H4 (cell line): ENCODE results near the gene SSR4. TPM values are rescaled to one million over a fixed set of nuclear protein-coding genes. Genes with fewer than 3 reads are reported as not detected.

Experiments used
- DNase-seq: peaks from one replicate; pipeline ENCODE4 v3.0.0-alpha.2; 2015; ENCODE audit warnings: low spot score
- total RNA-seq: library from RNA; depleted of rRNA; stranded (reverse); fragments of >200 nt; shearing (Covaris generic); gene quantifications from 2 replicates; pipeline ENCODE4 v1.2.3, GENCODE V29; 2014

SSR4 gene
- total RNA-seq, 1 experiment from 2014 or later = 254 TPM

DNA sequence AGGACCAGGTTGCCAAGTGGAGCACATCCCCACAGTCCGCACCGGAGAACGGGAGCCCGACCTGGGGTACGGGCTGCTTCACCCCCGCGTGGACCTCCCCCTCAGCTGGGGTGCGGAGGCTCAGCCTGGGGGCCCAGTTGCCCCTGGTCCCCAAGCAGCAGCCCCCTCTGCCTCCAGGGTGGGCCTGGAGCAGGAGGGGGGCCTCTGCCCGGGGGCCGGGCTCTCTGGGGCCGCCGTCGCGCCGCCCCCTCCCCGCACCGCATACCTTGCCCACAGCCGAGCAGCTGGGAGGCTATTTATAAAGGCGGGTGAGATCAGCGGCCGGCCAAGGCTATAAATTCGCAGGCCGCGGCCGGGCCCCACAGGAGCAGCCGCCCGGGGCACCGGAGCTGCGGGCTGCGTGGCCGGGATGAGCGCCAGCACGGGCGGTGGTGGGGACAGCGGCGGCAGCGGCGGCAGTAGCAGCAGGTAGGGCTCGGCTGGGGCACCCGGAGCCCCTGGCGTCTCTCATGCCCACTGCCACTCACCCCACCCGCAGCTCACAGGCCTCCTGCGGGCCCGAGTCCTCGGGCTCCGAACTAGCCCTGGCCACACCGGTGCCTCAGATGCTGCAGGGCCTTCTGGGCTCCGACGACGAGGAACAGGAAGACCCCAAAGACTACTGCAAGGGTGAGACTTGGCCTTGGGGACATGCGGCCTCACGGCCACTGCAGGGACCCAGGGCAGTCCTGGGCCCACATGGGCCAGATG is 13.6 kb upstream of the SSR4 start, which contains the start of gene SRPK3:
TSS of gene SRPK3 (plus strand) at position 364 of the 750 bp plus-strand sequence. CDS start at position 410, 46 bp downstream.
- no peak for DNase-seq

DNA sequence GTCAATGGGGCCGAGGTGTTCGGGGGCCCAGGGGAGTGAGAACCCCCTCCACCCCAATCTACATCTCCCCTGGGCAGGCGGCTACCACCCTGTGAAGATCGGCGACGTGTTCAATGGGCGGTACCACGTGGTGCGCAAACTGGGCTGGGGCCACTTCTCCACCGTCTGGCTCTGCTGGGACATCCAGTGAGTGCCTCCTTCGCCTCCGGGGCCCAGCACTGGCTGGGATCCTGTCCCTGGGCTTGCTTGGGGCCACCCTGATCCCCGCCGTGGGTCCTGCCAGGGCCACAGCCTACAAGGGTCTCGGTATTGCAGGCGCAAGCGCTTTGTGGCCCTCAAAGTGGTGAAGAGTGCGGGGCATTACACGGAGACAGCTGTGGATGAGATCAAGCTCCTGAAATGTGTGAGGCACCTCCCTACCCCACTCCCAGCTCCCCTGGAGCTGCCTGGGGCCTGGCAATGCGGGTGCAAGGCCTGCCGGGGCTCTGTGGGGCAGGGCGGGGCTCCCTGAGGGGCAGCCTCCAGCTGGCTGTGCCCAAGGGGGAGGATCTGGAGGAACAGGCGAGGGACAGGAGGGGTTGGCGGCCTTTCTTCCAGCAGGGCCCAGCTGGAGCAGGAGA is 12.9 kb upstream of the SSR4 start:
- DNase-seq = no peak

DNA sequence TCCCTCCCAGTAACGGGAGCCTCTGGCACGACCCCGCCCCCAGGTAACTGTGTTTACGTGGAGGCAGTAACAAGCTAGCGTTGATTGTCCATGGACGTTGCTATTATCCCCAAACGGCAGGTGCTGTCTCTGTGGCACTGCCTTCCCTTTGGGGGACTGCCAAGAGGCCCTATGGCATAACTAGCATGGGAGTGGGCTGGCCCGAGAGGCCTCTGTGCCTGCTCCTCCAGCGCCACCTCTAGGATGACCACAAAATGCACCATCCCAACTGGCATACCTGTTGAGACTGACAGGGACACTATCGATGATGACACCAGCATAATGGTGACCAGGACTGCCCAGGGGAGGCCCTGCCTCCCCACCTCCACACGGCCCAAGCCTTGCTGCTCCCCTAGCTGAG is 12.2 kb upstream of the SSR4 start:
- no peak for DNase-seq

DNA sequence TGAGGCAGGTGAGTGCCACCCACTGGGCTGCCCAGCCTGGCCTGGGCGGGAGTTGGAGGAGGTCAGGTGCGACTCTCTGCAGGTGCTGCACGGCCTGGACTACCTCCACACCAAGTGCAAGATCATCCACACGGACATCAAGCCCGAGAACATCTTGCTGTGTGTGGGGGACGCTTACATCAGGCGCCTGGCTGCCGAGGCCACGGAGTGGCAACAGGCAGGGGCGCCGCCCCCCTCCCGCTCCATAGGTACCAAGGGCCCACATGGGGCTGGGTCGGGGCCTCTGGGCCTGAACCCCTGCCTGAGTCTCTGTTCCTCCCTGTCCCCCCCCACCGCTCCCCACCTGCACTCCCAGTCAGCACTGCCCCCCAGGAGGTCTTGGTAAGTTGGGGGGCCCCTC is 11.6 kb upstream of the SSR4 start:
- DNase-seq = no peak

DNA sequence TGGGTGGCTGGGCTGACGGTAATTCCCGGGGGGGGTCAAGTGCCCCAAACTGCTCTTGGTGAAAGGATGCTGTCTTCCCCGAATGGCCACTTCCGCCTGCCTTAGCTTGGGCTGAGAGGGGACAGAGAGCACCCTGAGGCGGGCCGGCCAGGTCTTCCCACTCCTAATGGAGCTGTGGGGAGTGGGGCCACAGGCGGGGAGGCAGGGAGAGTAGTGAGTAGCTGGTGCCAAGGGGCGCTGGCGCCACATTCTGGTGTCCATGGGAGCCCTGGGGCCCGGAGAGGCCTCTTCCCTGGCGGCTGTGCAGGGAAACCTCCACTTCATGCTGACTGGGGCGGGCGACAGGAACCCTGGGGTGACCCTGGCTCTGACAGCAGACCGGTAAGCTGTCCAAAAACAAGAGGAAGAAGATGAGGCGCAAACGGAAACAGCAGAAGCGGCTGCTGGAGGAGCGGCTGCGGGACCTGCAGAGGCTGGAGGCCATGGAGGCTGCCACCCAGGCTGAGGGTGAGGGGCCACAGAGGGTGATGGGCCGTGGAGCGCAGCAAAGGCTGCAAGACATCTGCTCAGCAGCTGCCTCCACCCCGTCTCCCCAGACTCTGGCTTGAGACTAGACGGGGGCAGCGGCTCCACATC is 11.0 kb upstream of the SSR4 start:
- DNase-seq = no peak

DNA sequence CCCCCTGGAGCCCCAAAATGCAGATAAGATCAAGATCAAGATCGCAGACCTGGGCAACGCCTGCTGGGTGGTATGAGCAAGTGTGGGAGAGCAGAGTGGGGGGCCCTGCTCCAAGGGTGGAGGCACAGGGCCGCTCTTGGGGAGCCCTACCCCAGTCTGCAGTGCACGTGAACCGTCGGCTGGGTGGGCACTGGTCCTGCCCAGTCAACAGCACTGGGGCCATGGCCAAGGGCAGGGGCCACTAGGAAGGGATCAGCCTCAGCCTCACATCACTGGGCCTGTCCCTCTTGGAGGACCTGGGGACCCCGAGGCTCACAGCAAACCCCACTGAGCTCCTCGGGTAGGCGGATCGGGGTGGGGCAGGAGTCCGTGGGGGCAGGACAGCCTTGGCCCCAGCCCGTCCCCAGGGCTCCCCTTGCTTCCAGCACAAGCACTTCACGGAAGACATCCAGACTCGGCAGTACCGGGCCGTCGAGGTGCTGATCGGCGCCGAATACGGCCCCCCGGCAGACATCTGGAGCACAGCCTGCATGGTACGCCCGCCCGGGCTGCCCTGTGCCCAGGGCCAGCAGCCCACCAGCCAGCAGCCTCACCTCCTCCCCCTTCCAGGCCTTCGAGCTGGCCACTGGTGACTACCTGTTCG is 10.0 kb upstream of the SSR4 start:
- no peak for DNase-seq

DNA sequence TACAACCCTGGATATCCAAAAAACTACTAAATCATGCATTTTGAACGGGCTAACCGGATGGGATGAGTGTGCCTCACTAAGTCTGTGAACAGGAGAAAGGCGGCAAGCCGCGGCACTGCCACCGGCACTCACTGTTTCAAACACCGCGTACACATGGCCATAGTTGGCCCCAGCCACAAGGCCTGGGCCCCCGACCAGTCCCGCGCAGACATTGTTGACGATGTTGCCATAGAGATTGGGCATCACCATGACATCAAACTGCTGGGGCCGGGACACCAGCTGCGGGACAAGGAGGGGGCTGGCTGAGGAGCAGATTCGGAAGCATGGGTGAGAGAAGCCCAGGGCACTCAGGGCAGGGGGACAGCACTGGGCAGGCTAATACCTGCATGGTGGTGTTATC is 7.8 kb upstream of the SSR4 start:
- no peak for DNase-seq

DNA sequence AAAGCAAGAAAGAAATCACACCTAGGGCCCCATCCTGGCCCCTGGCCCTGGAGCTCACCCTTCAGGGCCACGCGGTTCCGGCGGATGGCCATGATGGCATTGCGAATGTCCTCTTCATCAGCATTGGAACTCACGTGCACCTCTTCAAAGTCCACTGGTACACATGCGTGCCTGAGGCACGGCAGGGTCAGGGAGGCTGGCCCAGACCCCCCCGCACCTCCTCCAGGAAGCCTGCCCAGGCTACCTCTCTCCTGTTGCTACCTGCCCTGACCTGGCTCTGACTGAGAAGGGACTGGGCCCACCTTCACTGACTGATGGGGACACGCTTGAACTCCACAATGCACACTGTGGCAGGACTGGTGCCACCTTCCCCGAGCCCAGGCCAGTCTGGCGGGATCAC is 4.8 kb upstream of the SSR4 start:
- no peak for DNase-seq

DNA sequence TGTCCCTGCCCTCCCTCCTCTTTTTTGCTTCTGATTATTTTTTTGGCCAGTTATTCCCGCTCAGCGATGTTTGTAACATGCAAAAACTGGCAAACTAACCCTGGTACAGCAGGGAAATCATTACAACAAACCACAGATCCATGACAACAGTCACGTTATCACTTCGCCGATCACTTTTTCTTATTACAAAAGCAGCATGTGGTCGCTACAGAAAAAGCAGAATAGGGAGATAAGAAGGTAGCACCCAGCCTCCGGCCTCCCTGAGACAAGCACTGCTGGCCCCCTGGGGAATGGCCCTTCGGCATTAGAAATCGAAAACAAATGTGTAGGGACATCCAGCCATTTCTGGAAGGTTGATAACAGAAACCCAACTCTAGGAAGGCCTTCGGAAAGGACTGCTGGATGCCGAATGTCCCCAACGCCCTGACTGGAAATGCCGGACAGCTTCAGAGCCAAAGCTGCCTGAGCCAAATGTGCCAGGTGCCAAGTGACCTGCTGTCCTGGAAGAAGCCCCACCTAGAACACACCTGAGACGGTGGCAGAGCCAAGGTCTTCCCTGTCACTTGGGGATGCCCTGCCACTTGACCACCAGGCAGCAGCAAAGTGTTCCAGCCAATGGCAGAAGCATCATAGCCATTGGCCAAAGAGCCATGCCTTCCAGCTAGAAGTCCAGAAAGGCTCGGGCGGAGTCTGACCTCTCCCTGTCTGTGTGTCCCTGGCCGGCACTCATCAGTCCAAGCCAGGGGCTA is 3.2 kb upstream of the SSR4 start:
- no peak for DNase-seq

DNA sequence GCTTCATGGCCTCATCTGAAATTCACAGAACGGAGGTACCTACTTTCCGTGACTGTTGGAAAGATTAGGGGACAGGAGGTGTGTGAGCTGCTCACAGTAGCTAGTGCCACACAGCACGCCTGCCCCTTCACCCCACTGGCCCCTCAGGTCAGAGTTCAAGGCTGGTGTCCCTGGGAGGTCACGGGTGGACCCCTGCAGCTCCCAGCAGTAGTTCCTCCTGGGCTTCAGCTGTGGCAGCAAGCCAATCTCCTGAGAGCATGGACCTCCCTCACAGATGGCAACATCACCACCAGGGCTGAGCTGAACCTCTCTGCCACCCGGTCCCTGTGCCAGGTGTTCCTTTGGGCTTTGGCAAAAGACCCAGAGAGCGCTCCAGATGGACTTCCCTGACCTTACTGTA is 2.1 kb upstream of the SSR4 start:
- no peak for DNase-seq

DNA sequence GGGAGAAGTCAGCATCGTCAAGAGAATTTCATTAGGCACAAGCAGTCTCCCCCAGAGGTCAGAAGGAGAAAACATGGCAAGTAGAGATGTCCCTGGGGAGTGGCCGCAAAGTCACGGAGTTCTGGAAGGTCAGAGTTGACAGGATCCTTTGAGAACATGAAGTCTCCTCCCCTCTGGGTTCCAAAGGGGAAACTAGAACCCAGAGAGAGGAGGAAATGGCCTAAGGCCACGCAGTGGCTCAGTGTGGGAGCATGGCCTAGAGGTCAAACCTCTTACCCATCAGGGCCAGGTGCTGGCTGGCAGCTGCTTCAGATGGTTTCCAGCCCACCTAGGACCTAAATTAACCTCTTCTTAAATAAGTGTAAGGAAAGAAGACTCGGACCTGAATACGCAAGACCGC is 1.2 kb upstream of the SSR4 start:
- DNase-seq = no peak

DNA sequence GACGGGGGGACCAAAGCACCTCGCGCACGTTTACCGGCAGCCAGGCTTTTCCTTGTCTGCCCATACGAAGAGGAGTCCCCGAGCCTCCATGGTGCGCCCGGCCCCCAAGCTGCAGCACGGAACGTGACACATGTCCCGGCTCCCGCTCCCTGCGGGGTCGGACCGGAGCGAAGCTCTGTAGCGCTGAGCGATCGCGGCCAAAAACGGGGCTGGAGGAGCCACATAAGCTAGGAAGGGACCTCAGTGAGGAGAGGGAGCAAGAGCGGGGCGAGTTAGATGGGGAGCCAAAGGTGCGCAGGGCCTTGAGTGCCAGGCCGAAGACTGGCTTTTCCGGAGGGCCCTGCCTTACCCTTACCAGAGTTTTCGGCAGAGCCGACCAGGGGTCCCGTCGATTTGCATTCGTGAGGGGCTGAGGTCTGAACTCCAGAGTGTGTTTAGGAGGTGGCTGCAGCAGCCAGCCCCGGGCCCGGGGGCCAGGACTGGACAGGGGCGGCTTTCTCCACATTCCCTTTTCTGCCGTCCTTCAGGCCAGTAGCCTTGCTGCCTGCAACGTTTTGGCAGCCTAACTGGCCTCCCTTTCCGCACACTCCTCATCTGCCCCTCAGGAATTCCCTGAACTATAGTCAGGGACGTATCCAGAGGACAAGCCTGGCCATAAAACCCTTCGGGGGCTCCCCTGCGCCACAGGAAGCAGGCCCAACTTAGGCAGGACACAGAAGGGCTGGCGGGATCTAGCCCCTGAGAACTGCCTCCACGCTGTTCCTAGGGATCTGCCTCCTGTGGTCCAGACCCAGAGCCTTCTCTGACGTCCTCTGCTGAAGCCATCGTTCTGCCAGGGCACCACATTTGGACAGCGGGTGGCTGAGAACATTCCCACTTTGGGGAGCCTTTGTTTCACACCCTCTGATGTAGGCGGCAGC is 689 bp downstream of the SSR4 start:
- DNase-seq = no peak

DNA sequence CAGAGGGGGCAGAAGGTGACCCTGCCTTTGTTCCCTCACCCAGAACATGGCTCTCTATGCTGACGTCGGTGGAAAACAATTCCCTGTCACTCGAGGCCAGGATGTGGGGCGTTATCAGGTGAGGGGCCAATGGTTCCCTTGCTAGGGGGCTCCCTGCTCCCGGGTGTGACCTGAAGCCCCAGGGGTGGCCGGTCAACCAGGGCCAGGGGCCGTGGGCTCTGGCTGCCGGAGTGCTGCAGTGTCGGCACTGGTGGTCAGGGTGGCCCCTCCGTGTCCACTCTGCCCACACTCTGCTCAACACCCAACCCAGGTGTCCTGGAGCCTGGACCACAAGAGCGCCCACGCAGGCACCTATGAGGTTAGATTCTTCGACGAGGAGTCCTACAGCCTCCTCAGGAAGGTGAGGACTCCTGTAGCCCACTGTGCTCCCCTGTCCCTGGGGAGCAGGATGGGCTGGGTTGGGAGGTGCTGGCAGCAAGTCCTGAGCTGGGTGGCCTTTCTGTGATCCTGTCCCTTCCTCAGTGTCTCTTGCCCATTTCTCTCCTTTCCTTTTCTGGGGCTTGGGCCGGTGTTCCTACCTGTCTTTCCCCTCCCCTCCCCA is 3.0 kb downstream of the SSR4 start:
- no peak for DNase-seq

DNA sequence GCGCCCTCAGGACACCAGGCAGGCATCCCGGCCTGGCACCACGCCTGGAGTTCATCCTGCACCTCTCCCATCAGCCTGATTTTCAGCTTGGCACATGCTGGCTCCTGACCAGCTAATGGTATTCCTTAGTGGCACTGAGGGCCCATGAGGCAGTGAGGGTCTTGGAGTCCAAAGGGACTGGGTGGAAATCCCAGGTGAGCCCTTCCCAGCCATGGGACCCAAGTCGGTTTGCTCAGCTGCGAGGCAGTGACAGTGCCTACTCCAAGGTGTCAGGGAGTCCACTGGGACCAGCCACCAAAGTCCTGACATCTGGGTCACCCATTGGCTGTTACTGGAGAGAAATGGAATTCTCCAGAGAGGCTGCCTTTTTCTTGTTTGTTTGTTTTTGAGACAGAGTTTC is 4.9 kb downstream of the SSR4 start:
- DNase-seq = no peak

DNA sequence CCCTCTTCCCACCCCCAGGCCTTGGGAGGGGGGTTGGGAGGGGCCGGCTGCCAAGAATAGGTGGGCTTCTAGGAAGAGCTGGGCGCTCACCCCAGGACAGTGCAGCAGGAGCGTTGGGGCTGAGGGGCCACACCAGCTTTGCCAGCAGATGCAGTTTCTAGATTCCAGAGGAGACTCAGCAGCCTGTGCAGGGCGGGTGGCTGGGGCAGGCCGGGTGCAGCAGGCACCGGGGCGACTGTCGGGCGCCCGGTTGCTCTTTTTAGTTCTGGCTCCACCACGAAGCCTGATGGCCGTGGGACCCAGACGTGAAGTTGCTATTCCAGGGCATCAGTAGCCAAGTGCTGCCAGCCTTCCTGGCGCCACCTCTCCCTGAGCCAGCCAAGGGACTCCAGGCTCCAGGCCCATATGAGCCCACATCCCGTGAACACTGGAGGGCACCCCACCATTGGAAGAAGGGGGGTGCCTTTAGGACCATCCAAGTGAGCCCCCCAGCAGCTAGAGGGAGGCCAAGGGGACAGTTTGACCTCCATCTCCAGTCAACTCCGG is 5.8 kb downstream of the SSR4 start:
- no peak for DNase-seq

DNA sequence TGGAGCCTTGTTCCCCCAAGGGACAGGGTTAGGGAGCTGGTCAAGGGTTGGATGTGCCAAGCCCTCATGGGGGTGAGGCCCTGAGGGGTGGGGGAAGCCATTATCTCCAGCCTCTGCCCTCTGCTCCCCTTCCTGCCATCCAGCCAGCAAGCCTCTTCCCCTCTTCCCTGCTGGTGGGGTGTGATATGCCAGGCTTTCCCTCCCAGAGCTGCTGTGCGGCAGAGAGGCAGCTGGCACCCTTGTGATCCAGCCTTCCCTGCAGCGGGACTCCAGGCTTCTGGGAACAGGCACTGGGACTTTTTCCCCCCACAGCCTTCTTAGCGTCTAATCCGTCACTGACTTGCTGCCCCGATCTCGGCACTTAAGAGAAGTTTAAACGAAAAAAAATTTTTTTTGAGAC is 6.3 kb downstream of the SSR4 start:
- no peak for DNase-seq

DNA sequence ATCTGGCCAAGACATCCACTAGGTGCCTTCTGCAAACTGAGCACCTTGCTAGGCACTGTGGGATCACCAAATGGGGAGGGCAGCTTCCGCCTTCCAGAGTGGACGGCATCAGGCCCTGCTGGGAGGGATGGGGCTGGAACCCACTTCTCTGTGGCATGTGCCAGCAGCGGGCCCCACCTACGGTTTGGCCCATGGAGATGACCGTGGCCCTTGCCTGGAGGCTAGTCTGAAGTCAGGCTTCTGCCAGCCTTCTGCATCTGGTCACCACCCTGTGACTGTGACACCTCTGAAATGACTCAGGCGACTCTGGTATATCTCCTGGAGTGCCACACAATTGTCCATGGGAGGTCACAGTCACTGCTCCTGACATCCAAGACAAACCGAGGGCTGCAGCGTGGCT is 7.2 kb downstream of the SSR4 start:
- DNase-seq = no peak

DNA sequence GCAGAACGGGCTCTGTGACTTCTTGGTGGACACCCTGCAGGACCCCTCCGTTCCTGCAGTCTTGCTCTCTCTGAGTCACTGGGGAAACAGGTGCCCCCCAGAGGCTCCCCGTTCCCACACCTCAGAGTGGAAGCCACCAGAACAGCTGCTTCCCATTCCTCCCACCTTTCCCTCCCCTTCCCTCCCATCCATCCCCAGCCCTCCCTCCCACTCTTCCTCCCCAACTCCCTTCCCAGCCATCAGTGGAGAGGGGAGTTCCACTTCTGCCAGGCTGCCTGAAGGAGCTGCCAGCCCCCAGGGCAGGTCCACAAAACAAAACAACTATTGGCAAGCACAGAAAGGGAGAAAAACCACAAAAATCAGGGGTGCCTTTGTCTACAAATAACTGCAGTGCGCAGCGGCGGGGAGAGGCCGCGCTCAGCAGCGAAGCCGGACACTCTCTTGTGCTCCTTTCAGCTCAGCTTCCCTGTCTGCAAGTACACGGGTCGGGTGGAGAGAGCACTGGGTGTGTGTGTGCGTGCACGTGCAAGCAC is 8.1 kb downstream of the SSR4 start:
- no peak for DNase-seq

DNA sequence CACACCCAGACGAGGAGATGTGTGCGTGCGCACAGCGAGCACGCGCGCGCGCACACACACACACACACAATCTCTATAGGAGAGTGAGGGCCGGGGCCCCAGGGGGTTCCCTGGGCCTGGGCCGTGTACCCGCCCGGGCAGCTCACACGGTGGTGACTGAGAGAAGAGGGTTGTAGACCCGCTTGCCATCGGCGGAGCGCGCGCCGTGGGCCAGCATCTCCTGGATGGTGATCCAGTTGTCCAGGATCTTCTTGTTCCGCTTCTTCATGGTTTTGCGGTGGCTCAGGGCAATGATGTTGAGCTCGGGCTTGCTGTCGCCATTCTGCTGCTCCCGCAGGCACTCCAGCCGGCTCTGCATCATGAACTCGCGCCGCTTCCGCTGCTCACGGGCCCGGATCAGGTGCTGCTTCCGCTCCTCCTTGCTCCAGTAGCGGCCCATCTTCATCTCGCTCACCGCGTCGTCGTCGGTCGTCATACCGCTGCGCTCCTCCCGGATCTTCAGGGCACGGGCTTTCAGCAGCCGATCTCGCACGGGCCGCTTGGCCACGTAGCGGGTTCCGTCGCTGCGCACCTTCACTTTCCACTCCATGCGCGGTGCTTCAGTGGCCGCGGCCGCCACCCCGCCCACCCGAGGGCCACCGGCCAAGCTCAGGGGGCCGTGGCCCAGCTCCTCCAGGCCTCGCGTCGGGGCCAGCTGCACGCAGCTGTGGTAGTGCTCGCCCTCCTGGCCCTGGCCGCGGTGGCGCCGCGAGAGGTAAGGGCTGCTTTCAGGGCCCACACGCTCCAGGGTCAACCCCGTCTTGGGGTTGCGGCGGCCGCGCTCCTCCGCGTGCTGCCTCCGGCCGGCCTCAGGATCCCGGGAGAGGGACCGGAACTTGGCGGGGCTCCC is 9.0 kb downstream of the SSR4 start:
- DNase-seq = no peak
